NCI-H1694 treated with DMSO at 0.1 percent for 48 hours (cell line): ENCODE results near the gene ANKRD12.
"Not testable (repeated sequence)": the region's sequence is repeated elsewhere in the genome, so short reads cannot be mapped to it uniquely, and the experiment has no call there.

ENCODE experiments used
- DNase-seq: peaks from one replicate; lab custom pipeline; 2025; lab: John Stamatoyannopoulos, UW

ANKRD12 gene

DNA sequence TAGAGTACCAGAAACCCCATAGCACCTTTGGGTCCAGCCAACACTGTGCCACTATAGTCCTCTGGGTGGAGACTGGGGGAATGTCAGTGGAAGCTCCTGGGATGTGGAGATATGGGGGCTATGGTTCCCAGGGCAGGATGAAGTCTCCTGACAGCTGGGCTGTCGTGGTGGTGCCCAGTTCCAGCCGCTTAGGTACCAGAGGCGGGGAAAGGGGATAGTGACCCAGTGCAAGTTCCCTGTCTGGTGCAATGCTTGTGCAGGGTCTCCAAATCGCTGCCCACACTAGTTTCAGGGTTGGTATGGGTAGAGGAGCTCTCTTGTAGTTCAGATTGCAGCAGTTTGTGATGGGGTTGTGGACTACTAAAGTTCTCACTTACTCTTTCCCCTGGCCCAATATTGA is 97.9 kb downstream of the ANKRD12 start:
- DNase-seq = no peak

DNA sequence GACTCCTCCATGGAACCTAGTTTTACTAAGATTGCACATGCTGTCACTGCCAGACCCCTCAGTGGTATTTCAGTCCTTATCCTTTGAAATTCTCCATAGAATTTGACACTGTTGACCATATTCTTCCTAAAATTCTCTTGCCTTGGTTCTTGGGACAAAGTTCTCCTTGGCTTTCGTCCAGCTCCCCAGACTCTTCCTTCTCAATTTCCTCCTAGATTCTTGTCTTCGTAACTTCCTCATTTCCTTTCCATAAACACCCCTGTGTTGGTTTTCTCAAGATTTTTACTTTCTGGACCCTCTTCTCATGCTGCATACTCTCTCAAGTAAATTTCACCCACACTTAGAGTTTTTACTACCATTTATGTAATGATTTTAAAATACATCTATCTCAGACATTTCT is 101.4 kb downstream of the ANKRD12 start:
- no peak for DNase-seq

DNA sequence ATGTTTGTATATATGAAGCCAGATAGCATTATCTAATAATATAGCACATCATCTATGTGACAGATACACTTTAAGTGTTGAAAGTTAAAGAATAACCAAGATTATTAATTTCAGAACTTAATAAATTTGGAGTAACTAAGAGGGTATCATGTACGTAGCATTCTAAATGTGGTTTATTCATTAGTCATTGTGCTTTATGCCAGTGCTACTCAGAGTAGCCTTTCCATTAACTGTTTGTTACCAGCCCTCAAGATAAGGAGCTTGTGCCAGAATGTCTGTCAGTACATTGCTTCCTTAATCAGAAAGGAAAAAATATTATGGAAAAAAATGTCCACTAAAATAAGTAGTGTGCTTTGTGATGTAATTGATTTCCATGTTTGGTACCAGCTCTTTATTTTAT is 103.1 kb downstream of the ANKRD12 start:
- DNase-seq = no peak

DNA sequence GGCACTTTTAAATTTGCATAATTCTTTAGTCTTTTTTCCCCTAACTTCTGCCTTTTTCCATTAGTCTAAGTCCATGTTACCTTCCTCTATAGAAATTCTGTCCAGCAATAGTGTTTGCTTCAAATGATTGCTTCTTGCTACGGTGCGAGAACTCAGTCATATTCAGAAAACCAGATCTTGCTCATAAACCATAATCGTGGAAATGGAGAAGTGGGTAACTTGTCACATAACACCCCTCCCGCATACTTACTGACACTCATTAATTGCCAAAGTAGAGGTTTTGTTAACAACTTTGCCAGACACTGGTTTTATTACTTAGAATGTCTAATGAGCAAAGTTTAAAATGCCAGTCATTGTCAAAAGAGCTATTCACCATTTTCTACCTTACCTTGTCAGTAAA is 103.7 kb downstream of the ANKRD12 start:
- DNase-seq = no peak

DNA sequence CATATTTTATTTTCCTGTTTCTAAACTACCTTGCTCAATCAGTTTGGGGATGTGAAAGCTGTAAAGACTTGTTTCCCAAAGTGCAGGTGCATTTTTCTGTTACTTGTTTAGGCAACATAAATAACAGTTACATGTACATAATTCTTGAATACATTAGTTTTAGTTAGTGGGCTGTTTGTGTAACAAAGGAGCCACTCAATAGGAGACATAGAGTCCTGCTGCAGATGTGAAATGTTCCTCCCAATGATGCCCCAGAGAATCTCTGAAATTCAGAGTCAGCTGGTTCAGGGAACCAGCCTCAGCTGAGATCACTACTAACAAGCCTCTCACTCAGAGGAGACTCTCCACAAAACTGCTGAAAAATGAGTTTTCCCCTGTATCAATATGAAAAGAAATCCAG is 106.4 kb downstream of the ANKRD12 start:
- no peak for DNase-seq

DNA sequence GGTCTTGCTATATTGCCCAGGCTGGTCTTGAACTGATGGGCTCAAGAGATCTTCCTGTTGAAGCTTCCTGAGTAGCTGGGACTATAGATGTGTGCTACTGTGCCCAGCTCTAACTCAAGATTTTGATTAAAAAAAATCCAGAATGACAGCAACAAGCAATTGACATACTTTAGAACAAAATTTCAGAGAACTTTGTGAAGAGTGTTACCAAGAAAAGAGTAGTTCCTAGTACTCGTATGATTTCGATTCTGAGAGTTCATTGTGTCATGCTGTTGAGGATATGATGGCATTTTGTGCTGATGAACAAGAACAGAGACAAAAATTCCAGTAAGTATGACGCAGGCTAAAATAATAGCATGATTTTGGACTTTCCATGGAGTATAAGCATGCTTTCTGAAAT is 107.8 kb downstream of the ANKRD12 start:
- no peak for DNase-seq

DNA sequence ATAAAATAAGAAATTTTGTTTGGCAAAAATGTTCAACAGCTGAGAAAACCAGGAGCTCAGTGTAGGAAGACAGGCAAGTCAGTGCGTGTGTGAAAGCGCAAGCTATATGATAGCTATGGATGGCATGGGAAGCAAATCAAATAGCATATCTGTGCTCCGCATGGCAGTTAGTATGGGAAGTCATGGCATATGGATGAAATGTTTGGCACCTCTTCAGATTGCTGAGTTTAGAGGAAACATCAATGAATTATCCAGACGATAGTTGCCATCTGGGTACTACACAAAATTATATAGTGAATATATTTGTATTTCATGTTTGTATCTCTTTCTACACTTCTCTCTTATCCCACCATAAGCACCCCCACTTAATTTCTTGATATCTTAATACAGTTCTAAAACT is 112.1 kb downstream of the ANKRD12 start:
- peak; percentile 63 for DNase-seq

DNA sequence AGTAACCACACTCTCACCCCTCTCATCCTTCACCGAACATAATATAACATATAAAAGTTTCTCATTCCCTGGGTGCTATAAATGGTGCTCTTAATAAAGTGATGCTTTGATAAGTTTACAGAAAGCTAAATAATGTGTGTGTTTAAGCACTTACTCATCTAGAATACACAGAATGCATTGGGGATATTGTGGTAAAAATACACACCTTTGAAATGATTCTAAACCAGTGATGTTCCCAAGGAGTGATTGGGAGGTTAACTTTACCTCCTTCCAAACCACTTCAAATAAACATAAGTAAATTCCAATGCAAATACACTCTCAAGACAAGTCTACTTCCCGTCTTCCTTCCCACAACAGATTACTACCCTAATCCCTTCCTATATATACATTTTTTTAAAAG is 112.7 kb downstream of the ANKRD12 start:
- no peak for DNase-seq

DNA sequence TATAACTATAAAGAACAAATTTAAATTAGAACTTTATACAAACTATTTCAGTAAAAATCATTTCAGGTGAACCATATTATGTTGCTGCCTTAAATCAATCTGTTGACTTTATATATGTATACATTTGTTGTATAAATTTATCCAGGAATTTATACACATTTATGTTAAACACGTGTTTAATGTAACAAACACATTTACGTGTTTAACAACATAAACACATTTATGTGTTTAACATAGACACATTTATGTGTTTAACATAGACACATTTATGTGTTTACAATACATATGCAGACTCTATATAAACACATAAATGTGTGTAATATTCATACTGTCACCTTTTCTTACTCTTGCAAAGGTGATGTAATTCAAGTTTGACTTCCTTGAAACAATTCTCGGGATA is 122.6 kb downstream of the ANKRD12 start:
- no peak for DNase-seq

DNA sequence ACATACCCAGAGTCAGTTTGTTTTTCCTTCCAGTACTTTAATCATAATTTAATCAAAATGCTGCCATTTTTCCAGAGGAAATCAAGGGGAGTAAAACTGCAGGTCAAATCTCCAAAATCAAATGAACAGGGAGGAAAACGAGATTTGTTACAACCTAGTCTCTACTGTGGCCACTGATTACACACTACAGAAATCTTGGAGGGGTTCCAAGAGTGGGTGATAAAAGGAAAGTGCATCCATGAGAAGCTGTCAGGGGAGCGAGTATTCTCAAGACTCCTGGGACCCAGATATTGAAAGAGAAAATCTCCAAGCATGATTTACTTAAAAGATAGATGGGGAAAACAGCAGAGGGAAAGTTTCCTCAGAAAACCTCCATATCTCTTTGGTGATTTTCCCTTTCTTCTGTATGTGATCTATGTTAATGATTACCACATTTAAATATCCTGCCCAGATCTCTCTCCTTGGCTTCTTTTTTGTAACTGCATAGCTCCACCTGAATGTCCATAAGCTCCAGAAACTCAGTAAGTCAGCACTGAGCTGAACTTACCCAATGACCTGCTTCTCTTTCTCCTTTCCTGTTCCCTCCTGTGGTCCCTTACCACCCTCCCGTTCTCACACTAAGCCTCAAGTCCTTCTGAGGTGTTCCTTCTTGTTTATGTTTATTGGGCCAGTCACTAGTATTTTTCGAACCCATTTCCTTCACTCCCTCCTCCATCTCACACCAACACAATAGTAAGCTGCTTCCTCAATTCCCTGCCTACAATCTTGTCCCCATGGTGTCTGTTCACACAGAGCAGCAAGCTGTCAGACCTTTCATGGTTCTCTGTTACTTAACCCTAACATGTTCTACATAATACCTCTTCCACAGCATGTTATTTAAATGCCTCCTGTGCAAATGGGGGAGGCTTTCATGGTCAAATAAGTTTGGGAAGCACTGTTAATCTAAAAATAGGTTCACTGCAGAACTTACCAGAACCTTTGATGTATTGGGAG is 124.1 kb downstream of the ANKRD12 start:
- DNase-seq = no peak

DNA sequence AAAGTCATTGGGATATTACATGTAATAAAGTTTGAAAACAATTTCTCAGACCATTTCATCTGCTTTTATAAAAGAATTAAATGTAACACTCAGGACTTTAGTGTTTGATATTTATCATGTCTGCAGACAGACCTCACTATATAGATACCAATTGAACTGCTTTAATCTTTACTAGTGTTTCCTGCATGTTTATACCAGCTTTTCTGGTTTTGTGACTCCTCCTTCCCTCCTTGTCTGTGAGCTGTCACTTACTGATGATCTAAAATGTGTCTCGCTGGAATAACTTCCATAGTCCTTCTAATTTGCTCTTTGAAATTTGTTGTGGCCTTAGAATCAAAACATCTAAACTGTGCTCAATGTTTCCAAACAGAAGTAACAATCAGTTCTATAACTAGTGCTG is 126.7 kb downstream of the ANKRD12 start:
- no peak for DNase-seq

DNA sequence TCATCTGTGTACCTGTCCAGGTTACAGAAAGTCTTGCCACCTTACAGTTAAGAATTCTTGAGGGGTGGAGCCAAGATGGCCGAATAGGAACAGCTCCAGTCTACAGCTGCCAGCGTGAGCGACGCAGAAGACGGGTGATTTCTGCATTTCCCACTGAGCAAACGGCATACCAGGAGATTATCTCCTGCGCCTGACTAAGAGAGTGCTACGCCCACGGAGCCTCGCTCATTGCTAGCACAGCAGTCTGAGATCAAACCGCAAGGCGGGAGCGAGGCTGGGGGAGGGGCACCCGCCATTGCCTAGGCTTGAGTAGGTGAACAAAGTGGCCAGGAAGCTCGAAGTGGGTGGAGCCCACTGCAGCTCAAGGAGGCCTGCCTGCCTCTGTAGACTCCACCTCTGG is 128.2 kb downstream of the ANKRD12 start:
- not testable (repeated sequence) for DNase-seq

DNA sequence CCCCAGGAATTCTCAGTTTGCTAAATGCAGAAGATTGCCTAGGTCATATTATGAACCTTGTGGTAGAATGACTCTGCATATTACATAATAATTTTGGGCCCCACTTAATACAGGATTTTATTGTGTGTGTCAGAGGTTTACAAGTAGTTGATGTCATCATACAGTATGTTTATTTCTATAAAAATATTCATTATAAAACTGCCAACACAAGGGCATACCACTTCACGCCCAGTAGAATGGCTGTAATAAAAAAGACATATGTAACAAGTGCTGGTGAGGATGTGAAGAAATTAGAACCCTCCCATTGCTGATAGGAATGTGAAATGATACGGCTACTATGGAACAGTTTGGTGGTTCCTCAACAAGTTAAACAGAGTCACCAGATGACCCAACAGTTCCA is 136.6 kb downstream of the ANKRD12 start:
- no peak for DNase-seq

DNA sequence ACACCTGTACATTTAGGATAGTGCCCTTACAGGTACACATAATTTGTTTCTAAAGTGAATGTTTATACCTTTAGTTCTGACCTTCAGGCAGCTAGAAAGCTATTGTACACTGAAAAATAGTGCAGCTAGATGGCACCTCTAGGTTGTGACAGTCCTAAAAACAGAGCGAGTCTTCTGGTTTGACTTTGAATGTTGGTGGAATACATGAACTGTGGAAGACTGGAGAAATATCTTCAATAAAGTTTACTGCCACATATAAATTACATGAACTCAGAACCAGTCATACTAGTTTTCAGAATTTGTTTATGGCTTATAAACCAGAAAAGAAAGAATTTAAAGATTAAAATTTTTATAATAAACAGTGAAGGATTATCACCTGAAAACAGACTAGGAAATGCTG is 139.3 kb downstream of the ANKRD12 start:
- no peak for DNase-seq

DNA sequence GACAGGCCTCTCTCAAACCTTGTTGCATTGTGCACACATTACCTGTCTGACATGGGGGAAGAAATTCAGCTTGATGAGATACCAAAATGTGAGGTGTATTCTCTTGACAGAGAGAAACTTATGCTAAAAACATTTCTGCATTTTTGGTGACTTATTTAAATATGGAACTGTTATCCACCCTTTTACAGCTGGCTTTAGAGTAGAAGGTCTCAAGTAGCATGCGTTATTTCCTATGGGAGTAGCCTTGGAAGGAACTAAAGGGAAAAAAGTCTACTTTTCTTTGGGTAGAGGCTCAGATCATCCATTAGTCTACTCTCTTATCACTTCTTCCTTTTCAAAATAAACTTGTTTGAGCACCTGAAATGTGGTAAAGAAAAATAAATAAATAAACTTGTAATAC is 141.4 kb downstream of the ANKRD12 start:
- no peak for DNase-seq

DNA sequence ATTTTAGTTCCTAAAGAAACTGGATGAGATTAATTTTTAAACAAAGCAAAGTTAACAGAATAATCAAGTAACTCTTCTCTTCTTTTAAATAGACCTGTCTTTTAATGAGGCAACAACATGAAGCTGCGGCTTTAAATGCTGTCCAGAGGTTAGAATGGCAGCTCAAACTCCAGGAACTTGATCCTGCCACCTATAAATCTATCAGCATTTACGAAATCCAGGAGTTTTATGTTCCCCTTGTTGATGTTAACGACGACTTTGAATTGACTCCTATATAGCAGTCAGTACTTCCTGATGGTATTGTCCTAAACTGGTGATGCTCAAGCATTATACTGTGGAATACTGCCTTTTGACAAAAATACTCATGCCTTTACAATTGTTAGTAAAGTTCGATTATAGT is 144.3 kb downstream of the ANKRD12 start:
- DNase-seq = no peak

DNA sequence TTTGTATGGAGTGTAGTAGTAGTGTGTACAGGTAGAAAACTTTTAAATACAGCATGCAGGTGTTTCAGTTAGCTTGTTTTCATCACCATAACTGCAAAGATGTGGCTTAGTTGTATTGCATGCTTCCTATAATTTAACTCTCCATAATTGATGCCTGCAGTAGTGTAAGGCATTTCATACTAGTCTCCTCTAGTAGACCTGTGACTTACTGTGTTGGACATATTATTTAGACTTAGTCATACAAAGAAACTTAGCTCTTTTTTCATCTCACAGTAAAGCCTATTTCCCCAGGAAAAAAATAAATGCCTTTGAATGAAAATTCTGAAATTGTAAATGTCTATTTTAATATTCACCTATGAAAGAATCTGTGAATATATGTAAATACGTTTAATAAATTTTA is 145.2 kb downstream of the ANKRD12 start:
- DNase-seq = no peak

DNA sequence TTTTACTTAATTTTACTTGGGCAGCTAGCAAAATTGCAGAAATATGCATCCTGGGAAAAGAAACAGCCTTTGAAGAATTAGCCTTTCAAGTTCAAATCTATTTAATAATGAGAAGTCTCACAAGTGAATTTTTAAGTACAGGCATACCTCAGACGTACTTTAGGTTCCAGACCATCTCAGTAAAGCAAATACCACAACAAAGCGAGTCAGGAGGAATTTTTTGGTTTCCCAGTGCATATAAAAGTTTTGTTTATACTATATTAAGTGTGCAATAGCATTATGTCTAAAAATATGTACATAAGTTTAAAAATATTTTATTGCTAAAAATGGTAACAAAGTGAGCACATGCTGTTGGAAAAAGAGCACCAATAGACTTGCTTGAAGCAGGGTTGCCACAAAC is 147.2 kb downstream of the ANKRD12 start:
- DNase-seq = no peak

DNA sequence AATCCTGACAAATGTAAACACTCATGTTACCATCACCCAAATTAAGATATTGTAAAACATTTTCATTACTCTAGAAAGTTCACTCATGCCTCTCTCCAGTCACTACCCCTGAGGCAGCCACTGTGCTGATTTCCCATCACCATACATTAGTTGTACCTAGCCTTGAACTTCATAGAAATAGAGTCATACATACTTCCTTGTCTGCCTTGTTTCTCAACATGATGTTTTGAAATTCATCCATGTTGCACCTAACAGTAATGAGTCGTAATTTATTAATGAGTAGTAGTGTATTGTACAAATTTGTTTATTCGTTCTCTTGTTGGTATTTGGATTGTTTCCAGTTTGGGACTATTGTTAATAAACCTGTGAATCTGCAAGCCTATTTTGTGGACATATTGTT is 149.0 kb downstream of the ANKRD12 start:
- no peak for DNase-seq

DNA sequence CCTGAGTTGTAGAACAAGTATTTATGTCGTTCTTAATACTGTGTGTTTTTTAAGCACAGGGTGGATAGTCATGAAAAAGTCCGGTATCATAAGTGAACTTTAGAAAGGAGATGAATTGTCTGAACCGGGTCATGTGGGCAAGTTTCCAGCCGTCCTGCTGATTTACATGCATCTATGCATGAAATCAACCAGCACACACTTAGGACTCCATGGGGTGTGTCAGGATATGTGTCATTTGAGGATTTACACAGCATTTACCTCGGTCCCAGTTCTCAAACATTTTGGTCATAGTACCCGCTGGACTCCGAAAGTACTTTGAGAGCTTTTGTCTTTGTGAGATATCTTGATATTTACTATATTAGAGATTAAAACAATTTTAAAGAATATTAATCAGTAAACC is 150.5 kb downstream of the ANKRD12 start:
- no peak for DNase-seq

DNA sequence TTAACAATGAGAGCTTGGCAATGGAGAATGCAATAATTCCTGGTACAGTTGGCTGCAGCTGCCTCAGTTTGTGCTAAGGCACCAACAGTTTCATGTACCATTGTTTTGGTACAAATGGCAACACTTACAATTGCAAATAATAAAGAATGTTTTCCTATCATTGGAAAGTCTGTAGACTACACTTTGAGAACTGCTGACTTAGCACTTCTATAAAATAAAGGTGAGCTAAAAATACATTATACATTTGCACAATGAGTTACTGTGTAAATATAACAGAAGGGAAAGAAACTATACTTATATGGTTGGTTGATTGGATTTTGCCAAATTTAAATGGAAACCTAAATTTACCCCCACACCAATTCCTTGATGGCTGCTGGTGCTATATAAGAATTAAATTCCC is 153.1 kb downstream of the ANKRD12 start:
- no peak for DNase-seq

DNA sequence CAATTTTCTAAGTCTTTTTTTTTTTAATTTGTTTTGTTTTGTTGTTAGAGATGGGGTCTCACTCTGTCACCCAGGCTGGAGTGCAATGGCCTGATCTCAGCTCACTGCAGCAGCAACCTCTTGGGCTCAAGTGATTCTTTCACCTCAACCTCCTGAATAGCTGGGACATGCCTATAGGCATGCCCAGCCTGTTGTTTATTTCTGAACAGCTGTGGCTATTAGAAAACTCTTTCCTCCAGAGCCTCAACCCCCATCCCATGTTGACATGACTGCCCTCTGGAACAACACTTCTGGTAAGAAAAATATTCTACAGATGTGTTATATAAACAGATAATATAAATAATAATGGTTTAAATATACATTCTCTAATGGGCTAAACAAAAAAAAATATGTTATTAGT is 153.6 kb downstream of the ANKRD12 start:
- no peak for DNase-seq

DNA sequence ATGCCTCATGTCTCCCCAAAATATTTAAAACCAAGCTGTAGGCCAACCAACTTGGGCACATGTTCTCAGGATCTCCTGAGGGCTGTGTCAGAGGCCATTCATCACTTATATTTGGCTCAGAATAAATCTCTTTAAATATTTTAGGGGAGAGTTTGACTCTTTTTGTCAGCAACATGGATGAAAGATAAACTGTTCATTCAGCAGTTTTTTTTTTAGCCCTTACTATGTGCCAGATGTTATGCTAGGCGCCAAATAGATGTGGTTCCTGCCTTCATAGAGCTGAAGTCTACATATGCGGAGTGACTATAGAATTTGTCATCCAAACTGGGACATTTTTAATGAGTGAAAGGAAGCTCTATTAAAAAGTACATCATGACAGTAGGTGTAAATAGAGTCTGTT is 155.5 kb downstream of the ANKRD12 start:
- no peak for DNase-seq

DNA sequence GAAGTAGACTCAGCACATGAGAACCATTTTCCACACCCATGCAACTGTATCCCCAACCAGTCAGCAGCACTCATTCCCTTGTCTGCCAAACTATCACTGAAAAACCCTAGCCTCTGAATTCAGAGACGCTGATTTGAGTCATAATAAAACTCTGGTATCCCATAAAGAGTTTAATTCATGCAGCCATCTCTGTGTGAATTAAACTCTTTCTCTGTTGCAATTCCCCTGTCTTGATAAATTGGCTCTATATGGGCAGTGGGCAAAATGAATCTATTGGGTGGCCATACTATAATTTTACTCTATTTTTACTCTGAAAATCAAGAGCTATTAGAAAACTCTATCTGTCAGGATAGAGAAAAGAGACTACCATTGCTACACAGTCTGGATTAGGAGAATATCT is 157.4 kb downstream of the ANKRD12 start:
- no peak for DNase-seq
